ENCODE data around the gene SLC30A4.

DNA sequence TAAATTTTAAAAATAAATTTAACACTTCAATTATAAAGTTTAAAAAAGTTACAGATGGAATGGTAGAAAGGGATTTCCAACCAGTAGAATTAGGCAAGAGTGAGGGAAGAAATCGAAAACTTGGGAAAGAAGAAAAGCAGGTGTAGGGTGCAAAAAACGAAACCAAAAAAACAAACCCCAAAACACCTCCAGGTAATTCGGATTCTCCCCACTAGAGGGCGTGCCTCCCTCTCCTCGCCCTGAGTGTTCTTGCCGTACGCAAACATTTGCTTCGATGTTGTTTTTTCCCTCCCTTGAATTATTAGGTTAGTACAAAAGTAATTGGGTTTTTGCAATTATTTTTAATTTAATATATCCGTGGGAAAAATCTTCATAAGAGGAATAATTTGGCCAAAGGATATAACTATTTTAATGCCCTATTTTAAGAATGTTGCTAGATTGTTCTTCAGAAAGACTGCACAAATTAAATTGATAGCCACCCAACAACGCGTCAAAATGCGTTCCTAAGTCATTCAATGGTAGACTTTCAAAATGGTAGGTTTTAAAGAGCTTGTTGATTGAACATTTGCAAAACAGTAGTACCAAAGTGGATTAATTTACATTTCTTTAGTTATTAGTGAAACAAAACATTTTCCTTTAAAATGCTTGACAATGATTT is 63.7 kb downstream of the SLC30A4 start:
- no peak for TF ChIP-seq POLR2A (IDR thresholded peaks at IDR 0.05)
- TF ChIP-seq, protein P1, sequence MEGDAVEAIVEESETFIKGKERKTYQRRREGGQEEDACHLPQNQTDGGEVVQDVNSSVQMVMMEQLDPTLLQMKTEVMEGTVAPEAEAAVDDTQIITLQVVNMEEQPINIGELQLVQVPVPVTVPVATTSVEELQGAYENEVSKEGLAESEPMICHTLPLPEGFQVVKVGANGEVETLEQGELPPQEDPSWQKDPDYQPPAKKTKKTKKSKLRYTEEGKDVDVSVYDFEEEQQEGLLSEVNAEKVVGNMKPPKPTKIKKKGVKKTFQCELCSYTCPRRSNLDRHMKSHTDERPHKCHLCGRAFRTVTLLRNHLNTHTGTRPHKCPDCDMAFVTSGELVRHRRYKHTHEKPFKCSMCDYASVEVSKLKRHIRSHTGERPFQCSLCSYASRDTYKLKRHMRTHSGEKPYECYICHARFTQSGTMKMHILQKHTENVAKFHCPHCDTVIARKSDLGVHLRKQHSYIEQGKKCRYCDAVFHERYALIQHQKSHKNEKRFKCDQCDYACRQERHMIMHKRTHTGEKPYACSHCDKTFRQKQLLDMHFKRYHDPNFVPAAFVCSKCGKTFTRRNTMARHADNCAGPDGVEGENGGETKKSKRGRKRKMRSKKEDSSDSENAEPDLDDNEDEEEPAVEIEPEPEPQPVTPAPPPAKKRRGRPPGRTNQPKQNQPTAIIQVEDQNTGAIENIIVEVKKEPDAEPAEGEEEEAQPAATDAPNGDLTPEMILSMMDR (IDR thresholded peaks at IDR 0.05), result peak; percentile 72 to 93 (median 90)

All from thyroid gland (tissue), 4 donors.